Activated T-helper 1 cell treated with anti-CD3 and anti-CD28 coated beads, Interleukin-12 subunit alpha, Interleukin-12 subunit beta, Interleukin-2, Interleukin-4 antibody, amounts not matched to agents 30 ng/mL and 10 ng/mL and 1 ng/mL, durations not matched to agents 14 hours and 24 hours and 36 hours (primary cell): ENCODE data around the gene TRIM71. TPM values are rescaled to one million over a fixed set of nuclear protein-coding genes. Genes with fewer than 3 reads are reported as not detected.

ENCODE experiments used
- DNase-seq: peaks from one replicate; pipeline ENCODE4 v3.0.0; 2021; ENCODE audit warnings: low spot score
- H3K27ac Mint-ChIP-seq: one replicate; pipeline ENCODE4 v1.8.0; 2021; ENCODE audit warnings: mild to moderate bottlenecking, mixed read lengths
- H3K27me3 Mint-ChIP-seq: one replicate; pipeline ENCODE4 v1.8.0; 2022; ENCODE audit warnings: mild to moderate bottlenecking, moderate library complexity, mixed read lengths; ENCODE audit not compliant: insufficient read depth
- H3K36me3 Mint-ChIP-seq: one replicate; pipeline ENCODE4 v1.8.0; 2021; ENCODE audit warnings: low read depth, mixed read lengths
- H3K4me1 Mint-ChIP-seq: one replicate; pipeline ENCODE4 v1.8.0; 2021; ENCODE audit warnings: low read depth, mixed read lengths
- H3K4me3 Mint-ChIP-seq: one replicate; pipeline ENCODE4 v1.8.0; 2021; ENCODE audit warnings: mild to moderate bottlenecking, moderate library complexity, mixed read lengths
- H3K9me3 Mint-ChIP-seq: one replicate; pipeline ENCODE4 v1.8.0; 2021; ENCODE audit warnings: mixed read lengths
- intact Hi-C: fragments of 100-400 bp; cut with micrococcal nuclease; formaldehyde crosslinking; loops from one replicate; pipeline ENCODE4 v1.15.1; 2024
- total RNA-seq: library from RNA; stranded (reverse); gene quantifications from 2 replicates; pipeline ENCODE4 v1.2.3, GENCODE V29; 2022

The TRIM71 gene
- total RNA-seq, 1 donor from 2014 or later: 0.08 TPM

- Mint-ChIP-seq H3K9me3 (no peaks in the 10 kb centered on the region), H3K4me1 (peaks cover 6% of the 10 kb centered on the region), H3K36me3 (no peaks in the 10 kb centered on the region), H3K27me3 (peaks cover 40% of the 10 kb centered on the region), H3K4me3 (no peak overlapping the region), H3K27ac (no peak overlapping the region)
- intact Hi-C loops: no loop called here
- no peak for DNase-seq
These were observed 4.6 kb upstream of the TRIM71 start for GRCh38 chr3:32813180-32813579.

GRCh38 chr3:32814361-32814760, 3.4 kb upstream of the TRIM71 start:
- H3K27me3 Mint-ChIP-seq: peaks cover 47% of the 10 kb centered on the region
- intact Hi-C loops: no loop called here
- H3K4me1 Mint-ChIP-seq: peaks cover 13% of the 10 kb centered on the region
- no peak for DNase-seq
- no peak overlapping the region for H3K4me3 Mint-ChIP-seq
- H3K27ac Mint-ChIP-seq: no peak overlapping the region
- H3K9me3 Mint-ChIP-seq: no peaks in the 10 kb centered on the region
- no peaks in the 10 kb centered on the region for H3K36me3 Mint-ChIP-seq

GRCh38 chr3:32815841-32816438, 1.9 kb upstream of the TRIM71 start:
- no peaks in the 10 kb centered on the region for H3K9me3 Mint-ChIP-seq
- no peak overlapping the region for H3K27ac Mint-ChIP-seq
- H3K36me3 Mint-ChIP-seq: no peaks in the 10 kb centered on the region
- intact Hi-C loops: loop anchor here (2.0 kb wide), 1 partner anchor 403 kb away; the partner anchor contains the start of gene SUSD5
- peaks cover 13% of the 10 kb centered on the region for H3K4me1 Mint-ChIP-seq
- no peak for DNase-seq
- peaks cover 56% of the 10 kb centered on the region for H3K27me3 Mint-ChIP-seq
- H3K4me3 Mint-ChIP-seq: no peak overlapping the region

- Mint-ChIP-seq H3K4me3 (peak overlapping the region; percentile 72), H3K4me1 (peaks cover 13% of the 10 kb centered on the region), H3K27me3 (peaks cover 58% of the 10 kb centered on the region), H3K36me3 (no peaks in the 10 kb centered on the region), H3K27ac (peak overlapping the region; percentile 61), H3K9me3 (no peaks in the 10 kb centered on the region)
- intact Hi-C loops: loop anchor here (1.0 to 2.0 kb wide), 2 partner anchors 35 to 402 kb away; partner anchors contain the start of gene SUSD5
- no peak for DNase-seq
These were observed 1.1 kb upstream of the TRIM71 start for GRCh38 chr3:32816439-32817256.

GRCh38 chr3:32817257-32817557, 590 bp upstream of the TRIM71 start:
- H3K4me3 Mint-ChIP-seq: no peak overlapping the region
- no peaks in the 10 kb centered on the region for H3K36me3 Mint-ChIP-seq
- H3K9me3 Mint-ChIP-seq: no peaks in the 10 kb centered on the region
- no peak for DNase-seq
- peaks cover 13% of the 10 kb centered on the region for H3K4me1 Mint-ChIP-seq
- no peak overlapping the region for H3K27ac Mint-ChIP-seq
- H3K27me3 Mint-ChIP-seq: peaks cover 58% of the 10 kb centered on the region
- intact Hi-C loops: loop anchor here (1.0 to 2.0 kb wide), 2 partner anchors 36 to 402 kb away; partner anchors contain the start of gene SUSD5

DNA sequence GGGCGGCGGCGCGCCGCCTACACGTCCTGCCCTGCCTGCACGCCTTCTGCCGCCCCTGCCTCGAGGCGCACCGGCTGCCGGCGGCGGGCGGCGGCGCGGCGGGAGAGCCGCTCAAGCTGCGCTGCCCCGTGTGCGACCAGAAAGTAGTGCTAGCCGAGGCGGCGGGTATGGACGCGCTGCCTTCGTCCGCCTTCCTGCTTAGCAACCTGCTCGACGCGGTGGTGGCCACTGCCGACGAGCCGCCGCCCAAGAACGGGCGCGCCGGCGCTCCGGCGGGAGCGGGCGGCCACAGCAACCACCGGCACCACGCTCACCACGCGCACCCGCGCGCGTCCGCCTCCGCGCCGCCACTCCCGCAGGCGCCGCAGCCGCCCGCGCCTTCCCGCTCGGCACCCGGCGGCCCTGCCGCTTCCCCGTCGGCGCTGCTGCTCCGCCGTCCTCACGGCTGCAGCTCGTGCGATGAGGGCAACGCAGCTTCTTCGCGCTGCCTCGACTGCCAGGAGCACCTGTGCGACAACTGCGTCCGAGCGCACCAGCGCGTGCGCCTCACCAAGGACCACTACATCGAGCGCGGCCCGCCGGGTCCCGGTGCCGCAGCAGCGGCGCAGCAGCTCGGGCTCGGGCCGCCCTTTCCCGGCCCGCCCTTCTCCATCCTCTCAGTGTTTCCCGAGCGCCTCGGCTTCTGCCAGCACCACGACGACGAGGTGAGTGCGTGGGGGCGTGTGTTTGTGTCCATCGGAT, 602 bp downstream of the TRIM71 start:
- peaks cover 57% of the 10 kb centered on the region for H3K27me3 Mint-ChIP-seq
- no peaks in the 10 kb centered on the region for H3K9me3 Mint-ChIP-seq
- peak overlapping the region; percentile 45 for H3K27ac Mint-ChIP-seq
- DNase-seq: no peak
- intact Hi-C loops: no loop called here
- H3K36me3 Mint-ChIP-seq: no peaks in the 10 kb centered on the region
- peak overlapping the region; percentile 70 for H3K4me3 Mint-ChIP-seq
- peaks cover 13% of the 10 kb centered on the region for H3K4me1 Mint-ChIP-seq

- Mint-ChIP-seq H3K9me3 (no peaks in the 10 kb centered on the region), H3K4me3 (peak overlapping the region; percentile 70), H3K36me3 (no peaks in the 10 kb centered on the region), H3K27ac (peak overlapping the region; percentile 45), H3K27me3 (peaks cover 52% of the 10 kb centered on the region), H3K4me1 (peaks cover 13% of the 10 kb centered on the region)
- intact Hi-C loops: no loop called here
- no peak for DNase-seq
These were observed 1.2 kb downstream of the TRIM71 start for GRCh38 chr3:32818970-32819511.

GRCh38 chr3:32819551-32820348, 2.0 kb downstream of the TRIM71 start:
- H3K27me3 Mint-ChIP-seq: peaks cover 45% of the 10 kb centered on the region
- no peaks in the 10 kb centered on the region for H3K9me3 Mint-ChIP-seq
- intact Hi-C loops: no loop called here
- DNase-seq: no peak
- H3K36me3 Mint-ChIP-seq: no peaks in the 10 kb centered on the region
- H3K4me3 Mint-ChIP-seq: no peak overlapping the region
- H3K4me1 Mint-ChIP-seq: peaks cover 9% of the 10 kb centered on the region
- no peak overlapping the region for H3K27ac Mint-ChIP-seq

DNA sequence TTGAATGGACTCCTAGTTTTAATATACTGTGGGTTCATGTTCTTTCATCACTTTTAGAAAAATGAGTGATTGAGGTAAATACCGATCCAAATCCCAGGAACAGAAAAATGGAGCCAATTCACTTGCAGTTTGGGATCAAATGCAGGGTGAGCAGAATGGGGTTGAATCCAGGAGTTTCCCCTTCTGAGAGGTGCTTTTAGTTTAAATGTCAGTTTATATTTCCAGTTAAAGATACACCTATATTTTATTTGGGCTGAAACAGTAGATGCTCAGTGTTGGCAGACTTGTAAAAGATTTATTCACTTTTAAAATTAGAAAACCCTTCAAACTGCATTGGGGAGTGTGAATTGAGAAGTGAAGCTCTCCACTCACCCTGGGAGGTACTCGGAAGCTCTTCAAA, 2.6 kb downstream of the TRIM71 start:
- Mint-ChIP-seq H3K27ac (no peak overlapping the region), H3K4me1 (peaks cover 7% of the 10 kb centered on the region), H3K36me3 (no peaks in the 10 kb centered on the region), H3K27me3 (peaks cover 43% of the 10 kb centered on the region), H3K9me3 (no peaks in the 10 kb centered on the region), H3K4me3 (no peak overlapping the region)
- DNase-seq: no peak
- intact Hi-C loops: no loop called here

GRCh38 chr3:32820971-32821685, 3.3 kb downstream of the TRIM71 start:
- Mint-ChIP-seq H3K36me3 (no peaks in the 10 kb centered on the region), H3K4me1 (peaks cover 7% of the 10 kb centered on the region), H3K4me3 (no peak overlapping the region), H3K27me3 (peaks cover 37% of the 10 kb centered on the region), H3K9me3 (no peaks in the 10 kb centered on the region), H3K27ac (no peak overlapping the region)
- DNase-seq: no peak
- intact Hi-C loops: no loop called here

GRCh38 chr3:32821686-32822296, 4.0 kb downstream of the TRIM71 start:
- intact Hi-C loops: no loop called here
- Mint-ChIP-seq H3K36me3 (no peaks in the 10 kb centered on the region), H3K4me1 (peaks cover 7% of the 10 kb centered on the region), H3K9me3 (no peaks in the 10 kb centered on the region), H3K27me3 (peaks cover 33% of the 10 kb centered on the region), H3K27ac (no peak overlapping the region), H3K4me3 (no peak overlapping the region)
- DNase-seq: no peak
